Left lung (tissue), 10 donors: ENCODE measurements around the gene CMKLR1. TPM values are rescaled to one million over a fixed set of nuclear protein-coding genes. Genes with fewer than 3 reads are reported as not detected.

Source experiments
- ATAC-seq: fragments of 200-7000 bp; cut with Tn5 transposase; one replicate; pipeline ENCODE4 v1.9.1; 2020; ENCODE audit warnings: moderate library complexity
- DNase-seq, 4 donors: peaks; one replicate each; pipeline ENCODE4 v3.0.0-alpha.2; 2013 to 2020
- H3K27ac ChIP-seq, 2 donors: fragments of 200-600 bp; sonication (generic) in 1 of 2; one replicate each; pipeline versions ENCODE4 v1.5.0 to v1.8.0; 2020 to 2021
- H3K27me3 ChIP-seq, 2 donors: fragments of 200-600 bp; sonication (generic) in 1 of 2; one replicate each; pipeline versions ENCODE4 v1.5.0 to v1.8.0; 2020 to 2021
- H3K36me3 ChIP-seq, 2 donors: fragments of 200-600 bp; sonication (generic) in 1 of 2; one replicate each; pipeline versions ENCODE4 v1.5.0 to v1.8.0; 2020 to 2021
- H3K4me1 ChIP-seq, 2 donors: fragments of 200-600 bp; one replicate each; pipeline ENCODE4 v1.8.0; 2021
- H3K4me3 ChIP-seq, 2 donors: fragments of 200-600 bp; sonication (generic) in 1 of 2; one replicate each; pipeline versions ENCODE4 v1.5.0 to v1.8.0; 2020 to 2021; ENCODE audit warnings: mild to moderate bottlenecking in 1 of 2
- H3K9me3 ChIP-seq, 2 donors: fragments of 200-600 bp; sonication (generic) in 1 of 2; one replicate each; pipeline versions ENCODE4 v1.5.0 to v1.8.0; 2020 to 2021
- CTCF ChIP-seq, 2 donors: fragments of 200-600 bp; sonication (generic) in 1 of 2; IDR thresholded peaks; one replicate each; pipeline versions ENCODE4 v1.5.0 to v1.8.0; 2021; ENCODE audit warnings: antibody characterized with exemption in 2 of 2
- intact Hi-C, 2 donors: fragments of 100-400 bp; cut with DNase I; formaldehyde crosslinking; loops; one replicate each; pipeline versions ENCODE4 v1.11.2 to v1.14.2; 2022
- polyA plus RNA-seq, 6 donors: library from polyadenylated mRNA; unstranded; fragments of 120-200 nt; gene quantifications; one replicate each; pipeline ENCODE4 v1.2.1, GENCODE V29; 2013; ENCODE audit not compliant: insufficient read length in 6 of 6
- total RNA-seq, 2 donors: library from RNA; stranded (reverse); fragmentation: NEBNext Ultra II Directional; extraction: Animal tissue kit (Norgen Biotek cat#: 25700); gene quantifications; one replicate each; pipeline ENCODE4 v1.2.1, GENCODE V29; 2021
- donor health status: DM: no; HTN: yes; CAD: no.
- donor health status: DM: no; HTN: no; CAD: no.

Gene CMKLR1
- total and polyA plus RNA-seq, 8 donors: 10.1 to 31.2 (median 12.9) TPM

- Histone ChIP-seq H3K27ac (peak overlapping the region in 1 of 2 donors; percentile 76), H3K27me3 (no peaks in the 10 kb centered on the region), H3K4me3 (no peak overlapping the region), H3K4me1 (peaks cover 43 to 83% of the 10 kb centered on the region in 2 donors), H3K9me3 (no peaks in the 10 kb centered on the region), H3K36me3 (no peaks in the 10 kb centered on the region)
- TF ChIP-seq CTCF (IDR thresholded peaks at IDR 0.05): no peak
- no peak for DNase-seq
- no peak for ATAC-seq
- intact Hi-C loops: no loop called here
These were observed 32.6 kb downstream of the CMKLR1 start for GRCh38 chr12:108306506-108306905.

GRCh38 chr12:108305991-108306501 lies 33.1 kb downstream of the CMKLR1 start:
- Histone ChIP-seq H3K4me3 (no peak overlapping the region), H3K27ac (peak overlapping the region; percentile 76 to 82), H3K9me3 (no peaks in the 10 kb centered on the region), H3K36me3 (no peaks in the 10 kb centered on the region), H3K4me1 (peaks cover 43 to 80% of the 10 kb centered on the region in 2 donors), H3K27me3 (no peaks in the 10 kb centered on the region)
- intact Hi-C loops: no loop called here
- peak; percentile 28 for ATAC-seq
- DNase-seq: no peak
- TF ChIP-seq CTCF (IDR thresholded peaks at IDR 0.05): no peak

- no peak for TF ChIP-seq CTCF (IDR thresholded peaks at IDR 0.05)
- ATAC-seq: peak; percentile 72
- peak in 3 of 4 donors; percentile 58 to 87 (median 85) for DNase-seq
- Histone ChIP-seq H3K27ac (peak overlapping the region; percentile 76 to 82), H3K9me3 (no peaks in the 10 kb centered on the region), H3K27me3 (no peaks in the 10 kb centered on the region), H3K4me1 (peaks cover 43 to 83% of the 10 kb centered on the region in 2 donors), H3K36me3 (no peaks in the 10 kb centered on the region), H3K4me3 (no peak overlapping the region)
- intact Hi-C loops: no loop called here
These were observed 33.6 kb downstream of the CMKLR1 start for GRCh38 chr12:108305520-108305919.

- peak overlapping the region; percentile 76 to 82 for H3K27ac ChIP-seq
- H3K4me3 ChIP-seq: no peak overlapping the region
- peaks cover 43 to 90% of the 10 kb centered on the region in 2 donors for H3K4me1 ChIP-seq
- H3K36me3 ChIP-seq: no peaks in the 10 kb centered on the region
- DNase-seq: no peak
- no peak for ATAC-seq
- H3K27me3 ChIP-seq: no peaks in the 10 kb centered on the region
- TF ChIP-seq CTCF (IDR thresholded peaks at IDR 0.05): no peak
- intact Hi-C loops: no loop called here
- H3K9me3 ChIP-seq: no peaks in the 10 kb centered on the region
These were observed 34.5 kb downstream of the CMKLR1 start for GRCh38 chr12:108304633-108305032.

GRCh38 chr12:108303703-108304102 lies 35.4 kb downstream of the CMKLR1 start:
- no peaks in the 10 kb centered on the region for H3K27me3 ChIP-seq
- no peak for TF ChIP-seq CTCF (IDR thresholded peaks at IDR 0.05)
- H3K4me1 ChIP-seq: peaks cover 43 to 90% of the 10 kb centered on the region in 2 donors
- peak overlapping the region; percentile 51 to 76 for H3K27ac ChIP-seq
- DNase-seq: no peak
- no peak for ATAC-seq
- intact Hi-C loops: no loop called here
- H3K36me3 ChIP-seq: no peaks in the 10 kb centered on the region
- no peak overlapping the region for H3K4me3 ChIP-seq
- no peaks in the 10 kb centered on the region for H3K9me3 ChIP-seq
